HFF-Myc (cell line): ENCODE results near the gene CXCL1.
A peak's percentile ranks its signal among the peaks of the same experiment; 100 is the strongest.

Experiments used
- DNase-seq: peaks from one replicate; pipeline ENCODE4 v3.0.0-alpha.2; 2011; ENCODE audit warnings: low read depth; ENCODE audit errors: extremely low read depth
- H3K4me3 ChIP-seq: replicated peaks from 2 replicates; pipeline ENCODE4 v1.5.1; 2011; ENCODE audit warnings: low read depth, mild to moderate bottlenecking, control low read depth, low read length
- CTCF ChIP-seq: IDR thresholded peaks from 2 replicates; pipeline ENCODE4 v1.5.1; 2012; ENCODE audit warnings: mild to moderate bottlenecking, low read depth, low read length, control low read depth; ENCODE audit errors: missing control alignments

The CXCL1 gene

GRCh38 chr4:73856518-73856917, 12.7 kb upstream of the CXCL1 start:
- no peak for DNase-seq
- TF ChIP-seq CTCF, result no peak
- H3K4me3 ChIP-seq, result no peak overlapping the region

DNA sequence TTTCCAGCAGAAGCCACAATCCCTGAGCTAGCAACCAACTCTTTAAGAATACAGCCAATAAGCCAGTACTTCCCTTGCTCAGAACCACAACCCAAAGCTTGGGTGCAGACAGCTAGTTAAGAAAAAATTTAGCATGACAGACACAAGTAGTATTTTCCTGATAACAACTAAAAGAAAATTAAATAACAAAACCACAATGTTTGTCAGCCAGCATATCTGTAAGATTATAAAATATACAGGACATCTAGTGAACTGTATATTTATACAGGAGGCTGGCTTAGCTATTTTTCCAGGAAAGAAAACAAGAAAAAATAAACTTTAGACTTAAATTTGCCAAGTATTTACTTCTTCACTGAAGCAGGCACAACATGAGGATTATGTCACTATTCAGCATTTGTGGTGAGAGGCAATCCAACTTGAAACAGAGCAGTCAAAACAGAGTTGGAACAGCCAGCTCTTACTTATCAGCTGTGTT, 9.5 kb upstream of the CXCL1 start:
- no peak for DNase-seq
- TF ChIP-seq CTCF, result no peak
- H3K4me3 ChIP-seq, result no peak overlapping the region

GRCh38 chr4:73860181-73860580, 9.0 kb upstream of the CXCL1 start:
- DNase-seq, result no peak
- H3K4me3 ChIP-seq, result no peak overlapping the region
- TF ChIP-seq CTCF, result no peak

DNA sequence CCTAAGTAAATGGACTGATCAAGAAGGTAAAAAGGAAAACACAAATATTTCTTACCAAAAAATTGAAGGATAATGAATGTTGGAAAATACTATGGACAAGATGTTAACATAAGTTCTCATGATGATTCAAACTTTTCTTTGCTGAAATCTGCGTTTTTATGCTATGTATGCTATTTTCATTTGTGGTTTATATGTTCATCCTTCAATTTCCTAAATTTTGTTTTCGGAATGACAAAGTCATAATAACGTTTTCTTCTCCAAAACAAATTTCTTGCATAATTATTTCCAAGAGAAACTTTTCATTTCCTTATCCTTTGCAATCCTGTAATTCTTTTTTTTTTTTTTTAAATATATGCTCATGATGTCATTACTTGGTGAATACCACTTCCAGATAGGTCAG, 8.3 kb upstream of the CXCL1 start:
- TF ChIP-seq CTCF, result no peak
- no peak overlapping the region for H3K4me3 ChIP-seq
- DNase-seq, result no peak

GRCh38 chr4:73862322-73862721, 6.9 kb upstream of the CXCL1 start:
- TF ChIP-seq CTCF, result no peak

DNA sequence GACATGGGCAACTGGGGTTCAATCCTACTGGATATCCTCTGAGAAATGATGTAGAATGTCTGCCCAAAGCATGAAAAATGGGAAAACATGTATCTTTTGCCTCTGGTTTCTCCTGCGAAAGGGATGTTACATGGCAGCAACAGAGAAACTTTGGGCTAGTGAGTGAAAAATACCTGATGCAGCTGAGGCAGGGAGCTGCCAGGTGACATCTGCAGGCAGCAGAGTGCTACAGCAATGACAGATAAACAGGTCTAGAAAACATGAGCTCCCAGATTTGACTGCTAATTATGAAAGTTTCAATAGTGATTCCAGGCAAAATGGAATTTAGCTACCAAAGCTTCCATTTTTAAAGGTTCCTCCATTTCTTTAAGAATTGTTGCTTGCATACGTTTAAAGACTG, 4.8 kb upstream of the CXCL1 start:
- DNase-seq, result no peak
- peak; percentile 39 for TF ChIP-seq CTCF
- no peak overlapping the region for H3K4me3 ChIP-seq

More at GRCh38 chr4:73862322-73862721, 6.9 kb upstream of the CXCL1 start:
- no peak overlapping the region for H3K4me3 ChIP-seq
- no peak for DNase-seq

- DNase-seq, result no peak
- TF ChIP-seq CTCF, result no peak
- H3K4me3 ChIP-seq, result no peak overlapping the region
Measured at GRCh38 chr4:73864961-73865360, 4.2 kb upstream of the CXCL1 start.
